Fibroblast of lung (primary cell): Measurements from ENCODE around the gene SRRM2. TPM values are rescaled to one million over a fixed set of nuclear protein-coding genes. Genes with fewer than 3 reads are reported as not detected.

Source experiments
- DNase-seq, 2 donors: peaks; one replicate each; pipeline versions ENCODE4 v3.0.0 to v3.0.0-alpha.2; 2010; ENCODE audit warnings: low read depth in 2 of 2
- H2AFZ ChIP-seq: 2 replicates; pipeline ENCODE4 v1.5.1; 2012; ENCODE audit warnings: low read length, control low read depth, inconsistent platforms
- H3K27ac ChIP-seq: 2 replicates; pipeline ENCODE4 v1.5.1; 2011; ENCODE audit warnings: low read length, control low read depth; ENCODE audit not compliant: insufficient read depth
- H3K27me3 ChIP-seq: 2 replicates; pipeline ENCODE4 v1.5.1; 2011; ENCODE audit warnings: mild to moderate bottlenecking, low read length; ENCODE audit not compliant: control insufficient read depth, insufficient read depth
- H3K36me3 ChIP-seq: 2 replicates; pipeline ENCODE4 v1.5.1; 2011; ENCODE audit warnings: low read length; ENCODE audit not compliant: control insufficient read depth, insufficient read depth
- H3K4me1 ChIP-seq: 2 replicates; pipeline ENCODE4 v1.5.1; 2011; ENCODE audit warnings: low read length; ENCODE audit not compliant: control insufficient read depth, insufficient read depth; ENCODE audit errors: extremely low read depth
- H3K4me2 ChIP-seq: 2 replicates; pipeline ENCODE4 v1.5.1; 2011; ENCODE audit warnings: low read length, control low read depth; ENCODE audit not compliant: insufficient read depth; ENCODE audit errors: extremely low read depth
- H3K4me3 ChIP-seq, 4 experiments: fragments of 200-600 bp in 1 of 4; sonication (generic) in 1 of 4; replicated peaks in 1 of 4; 2 replicates each; pipeline ENCODE4 v1.5.1; 2011 to 2016; ENCODE audit warnings: low read length in 4 of 4, low read depth in 3 of 4, mild to moderate bottlenecking in 3 of 4, control low read depth in 2 of 4, inconsistent platforms in 1 of 4, mixed read lengths in 1 of 4; ENCODE audit not compliant: insufficient read depth in 1 of 4; ENCODE audit errors: control extremely low read depth in 1 of 4
- H3K79me2 ChIP-seq: 2 replicates; pipeline ENCODE4 v1.5.1; 2012; ENCODE audit warnings: mild to moderate bottlenecking, low read length, inconsistent platforms; ENCODE audit not compliant: control insufficient read depth, insufficient read depth
- H3K9ac ChIP-seq: 2 replicates; pipeline ENCODE4 v1.5.1; 2011; ENCODE audit warnings: mild to moderate bottlenecking, low read length, control low read depth; ENCODE audit not compliant: insufficient read depth
- H3K9me3 ChIP-seq: 2 replicates; pipeline ENCODE4 v1.5.1; 2012; ENCODE audit warnings: low read depth, low read length; ENCODE audit not compliant: control insufficient read depth, insufficient read depth
- H4K20me1 ChIP-seq: 2 replicates; pipeline ENCODE4 v1.5.1; 2011; ENCODE audit warnings: low read length; ENCODE audit not compliant: control insufficient read depth, insufficient read depth; ENCODE audit errors: extremely low read depth
- EZH2 ChIP-seq: IDR thresholded peaks from 2 replicates; pipeline ENCODE4 v1.5.1; 2012; ENCODE audit warnings: low read length, control low read depth, mild to moderate bottlenecking; ENCODE audit errors: missing control alignments
- polyA plus RNA-seq, 2 donors: library from polyadenylated mRNA; depleted of rRNA in 1 of 2; stranded (reverse) in 1 of 2; unstranded in 1 of 2; fragments of >200 nt; gene quantifications; 2 replicates each; pipeline ENCODE4 v1.2.1, GENCODE V29; 2011 to 2012; ENCODE audit warnings: missing spikeins in 1 of 2
- total RNA-seq: library from RNA; depleted of rRNA; stranded (reverse); fragments of >200 nt; gene quantifications from 2 replicates; pipeline ENCODE4 v1.2.1, GENCODE V29; 2014
- TF ChIP-seq, protein P1 (sequence below), 2 donors: IDR thresholded peaks in 1 of 2; conservative IDR thresholded peaks in 1 of 2; 1 replicate in 1 of 2; 2 replicates in 1 of 2; pipeline ENCODE4 v1.5.1; 2011 to 2012; ENCODE audit warnings: low read length in 2 of 2, control low read depth in 1 of 2, inconsistent platforms in 1 of 2, low read depth in 1 of 2, mild to moderate bottlenecking in 1 of 2

The SRRM2 gene
- total and polyA plus RNA-seq, 2 donors (not counting 1 experiment from before 2014, with no cell fraction given), result 55.2 to 74.3 TPM

GRCh38 chr16:2739625-2740430, 12.6 kb upstream of the SRRM2 start:
- H3K9ac ChIP-seq, result no peak overlapping the region
- no peaks in the 10 kb centered on the region for H3K4me1 ChIP-seq
- no peak for DNase-seq
- H3K4me3 ChIP-seq, result no peak overlapping the region
- no peaks in the 10 kb centered on the region for H3K27me3 ChIP-seq
- H3K36me3 ChIP-seq, result no peaks in the 10 kb centered on the region
- H3K9me3 ChIP-seq, result no peaks in the 10 kb centered on the region
- no peak overlapping the region for H2AFZ ChIP-seq
- no peak overlapping the region for H3K4me2 ChIP-seq
- no peaks in the 10 kb centered on the region for H4K20me1 ChIP-seq
- TF ChIP-seq, protein P1, sequence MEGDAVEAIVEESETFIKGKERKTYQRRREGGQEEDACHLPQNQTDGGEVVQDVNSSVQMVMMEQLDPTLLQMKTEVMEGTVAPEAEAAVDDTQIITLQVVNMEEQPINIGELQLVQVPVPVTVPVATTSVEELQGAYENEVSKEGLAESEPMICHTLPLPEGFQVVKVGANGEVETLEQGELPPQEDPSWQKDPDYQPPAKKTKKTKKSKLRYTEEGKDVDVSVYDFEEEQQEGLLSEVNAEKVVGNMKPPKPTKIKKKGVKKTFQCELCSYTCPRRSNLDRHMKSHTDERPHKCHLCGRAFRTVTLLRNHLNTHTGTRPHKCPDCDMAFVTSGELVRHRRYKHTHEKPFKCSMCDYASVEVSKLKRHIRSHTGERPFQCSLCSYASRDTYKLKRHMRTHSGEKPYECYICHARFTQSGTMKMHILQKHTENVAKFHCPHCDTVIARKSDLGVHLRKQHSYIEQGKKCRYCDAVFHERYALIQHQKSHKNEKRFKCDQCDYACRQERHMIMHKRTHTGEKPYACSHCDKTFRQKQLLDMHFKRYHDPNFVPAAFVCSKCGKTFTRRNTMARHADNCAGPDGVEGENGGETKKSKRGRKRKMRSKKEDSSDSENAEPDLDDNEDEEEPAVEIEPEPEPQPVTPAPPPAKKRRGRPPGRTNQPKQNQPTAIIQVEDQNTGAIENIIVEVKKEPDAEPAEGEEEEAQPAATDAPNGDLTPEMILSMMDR (conservative IDR thresholded peaks at IDR 0.05 in 1 of 2, IDR thresholded peaks at IDR 0.05 in 1 of 2; ENCODE audit: low read depth in 1 of 2, low read length in 2 of 2), result no peak
- no peak for TF ChIP-seq EZH2
- H3K79me2 ChIP-seq, result no peaks in the 10 kb centered on the region
- H3K27ac ChIP-seq, result no peak overlapping the region

GRCh38 chr16:2740476-2740875, 12.0 kb upstream of the SRRM2 start:
- no peaks in the 10 kb centered on the region for H3K36me3 ChIP-seq
- H3K4me2 ChIP-seq, result no peak overlapping the region
- TF ChIP-seq, protein P1 (conservative IDR thresholded peaks at IDR 0.05 in 1 of 2, IDR thresholded peaks at IDR 0.05 in 1 of 2; ENCODE audit: low read depth in 1 of 2, low read length in 2 of 2), result no peak
- no peak for TF ChIP-seq EZH2
- no peaks in the 10 kb centered on the region for H4K20me1 ChIP-seq
- H3K4me1 ChIP-seq, result no peaks in the 10 kb centered on the region
- H3K27me3 ChIP-seq, result no peaks in the 10 kb centered on the region
- no peak overlapping the region for H3K27ac ChIP-seq
- no peak overlapping the region for H3K9ac ChIP-seq
- H3K79me2 ChIP-seq, result no peaks in the 10 kb centered on the region
- no peak overlapping the region for H2AFZ ChIP-seq
- no peak for DNase-seq
- no peak overlapping the region for H3K4me3 ChIP-seq
- H3K9me3 ChIP-seq, result no peaks in the 10 kb centered on the region

- Histone ChIP-seq H3K36me3 (no peaks in the 10 kb centered on the region), H3K27me3 (no peaks in the 10 kb centered on the region), H3K9me3 (no peaks in the 10 kb centered on the region), H3K79me2 (no peaks in the 10 kb centered on the region), H3K4me1 (no peaks in the 10 kb centered on the region), H3K4me2 (no peak overlapping the region), H3K4me3 (no peak overlapping the region), H2AFZ (no peak overlapping the region), H4K20me1 (no peaks in the 10 kb centered on the region), H3K9ac (no peak overlapping the region), H3K27ac (no peak overlapping the region)
- no peak for DNase-seq
- TF ChIP-seq, protein P1 (conservative IDR thresholded peaks at IDR 0.05 in 1 of 2, IDR thresholded peaks at IDR 0.05 in 1 of 2; ENCODE audit: low read depth in 1 of 2, low read length in 2 of 2), result no peak
- TF ChIP-seq EZH2, result no peak
These were observed 11.3 kb upstream of the SRRM2 start for GRCh38 chr16:2741168-2741567.
